ENCODE results near the gene ERMAP.

ERMAP gene

GRCh38 chr1:42845193-42845592, 28.3 kb downstream of the ERMAP start:
- TF ChIP-seq FOXP2 (optimal IDR thresholded peaks at IDR 0.05; ENCODE audit: borderline replicate concordance, extremely low read depth, extremely low read length, insufficient read depth) (no peak), REST (IDR thresholded peaks at IDR 0.05; ENCODE audit: insufficient read depth in 1 of 2, low read depth in 2 of 2, low read length in 2 of 2) (no peak), POLR2AphosphoS5 (IDR thresholded peaks at IDR 0.05; ENCODE audit: low read depth, low read length) (no peak), TAF1 (IDR thresholded peaks at IDR 0.05; ENCODE audit: borderline replicate concordance, insufficient read depth, low read length) (no peak), SIN3A (IDR thresholded peaks at IDR 0.05; ENCODE audit: borderline replicate concordance, insufficient read depth, low read length) (no peak)

GRCh38 chr1:42845866-42846256, 28.9 kb downstream of the ERMAP start:
- TF ChIP-seq POLR2AphosphoS5 (IDR thresholded peaks at IDR 0.05; ENCODE audit: low read depth, low read length): no peak
- no peak for TF ChIP-seq SIN3A (IDR thresholded peaks at IDR 0.05; ENCODE audit: borderline replicate concordance, insufficient read depth, low read length)
- no peak for TF ChIP-seq FOXP2 (optimal IDR thresholded peaks at IDR 0.05; ENCODE audit: borderline replicate concordance, extremely low read depth, extremely low read length, insufficient read depth)
- no peak for TF ChIP-seq TAF1 (IDR thresholded peaks at IDR 0.05; ENCODE audit: borderline replicate concordance, insufficient read depth, low read length)
- TF ChIP-seq REST (IDR thresholded peaks at IDR 0.05; ENCODE audit: insufficient read depth in 1 of 2, low read depth in 2 of 2, low read length in 2 of 2): no peak

GRCh38 chr1:42846257-42847110, 29.6 kb downstream of the ERMAP start, which contains the start of gene ZNF691:
Gene ZNF691, plus strand, starts transcription at chr1:42846613. Its CDS starts 3,046 bp downstream, at chr1:42849659.
- no peak for TF ChIP-seq SIN3A (IDR thresholded peaks at IDR 0.05; ENCODE audit: borderline replicate concordance, insufficient read depth, low read length)
- TF ChIP-seq REST (IDR thresholded peaks at IDR 0.05; ENCODE audit: insufficient read depth in 1 of 2, low read depth in 2 of 2, low read length in 2 of 2): 0 out of 4 replicates have a peak, but pooled peaks of 1 of the 2 experiments have one; percentile 5
- no peak for TF ChIP-seq FOXP2 (optimal IDR thresholded peaks at IDR 0.05; ENCODE audit: borderline replicate concordance, extremely low read depth, extremely low read length, insufficient read depth)
- TF ChIP-seq TAF1 (IDR thresholded peaks at IDR 0.05; ENCODE audit: borderline replicate concordance, insufficient read depth, low read length): peak; percentile 59; the same call in 1 of the 2 replicates
- peak; percentile 87 for TF ChIP-seq POLR2AphosphoS5 (IDR thresholded peaks at IDR 0.05; ENCODE audit: low read depth, low read length)

DNA sequence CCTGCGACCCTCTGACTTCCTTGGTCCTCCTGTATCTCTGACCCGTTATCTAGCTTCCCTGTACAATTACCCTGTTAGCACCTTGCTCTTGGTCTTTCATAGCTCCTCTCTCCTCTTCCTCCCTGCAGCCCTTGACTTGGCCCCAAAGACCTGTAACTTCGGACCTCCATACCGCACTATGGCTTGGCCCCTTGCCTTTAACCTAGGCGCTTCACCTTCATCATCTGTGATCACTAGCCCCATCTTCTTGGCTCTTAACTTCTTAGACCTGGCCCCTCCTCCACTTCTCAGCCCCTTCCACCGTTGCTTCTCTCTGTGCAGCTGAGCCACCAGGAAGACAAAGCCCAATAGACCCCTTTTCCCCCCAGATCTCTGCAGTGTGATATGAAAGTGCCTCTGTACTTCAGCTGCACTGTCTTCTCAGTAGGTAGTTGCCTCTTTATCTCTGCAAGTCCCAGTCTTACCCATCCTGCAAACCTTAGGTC, 30.2 kb downstream of the ERMAP start:
- no peak for TF ChIP-seq FOXP2 (optimal IDR thresholded peaks at IDR 0.05; ENCODE audit: borderline replicate concordance, extremely low read depth, extremely low read length, insufficient read depth)
- TF ChIP-seq TAF1 (IDR thresholded peaks at IDR 0.05; ENCODE audit: borderline replicate concordance, insufficient read depth, low read length): no peak
- no peak for TF ChIP-seq SIN3A (IDR thresholded peaks at IDR 0.05; ENCODE audit: borderline replicate concordance, insufficient read depth, low read length)
- TF ChIP-seq POLR2AphosphoS5 (IDR thresholded peaks at IDR 0.05; ENCODE audit: low read depth, low read length): no peak
- no peak for TF ChIP-seq REST (IDR thresholded peaks at IDR 0.05; ENCODE audit: insufficient read depth in 1 of 2, low read depth in 2 of 2, low read length in 2 of 2)

Measured in PFSK-1 (cell line).